Stimulated activated CD4-positive, alpha-beta T cell treated with anti-CD3 and anti-CD28 coated beads, Interleukin-1b, Interleukin-23, amount 100 ng/mL, for 24 hours (primary cell): Measurements from ENCODE around the gene NUP50.
A peak's percentile ranks its signal among the peaks of the same experiment; 100 is the strongest.

ENCODE experiments used
- DNase-seq, 4 experiments: peaks; one replicate each; pipeline ENCODE4 v3.0.0-alpha.2; 2020; ENCODE audit warnings: low read depth in 4 of 4, low spot score in 1 of 4

Gene NUP50

GRCh38 chr22:45163451-45164269 is at the start of gene NUP50:
Gene NUP50, plus strand, starts transcription at chr22:45163925. Its CDS starts 4,253 bp downstream, at chr22:45168178.
- DNase-seq: peak; percentile 87 to 93 (median 90)

GRCh38 chr22:45120440-45120839 is 43.3 kb upstream of the NUP50 start:
- DNase-seq: no peak

GRCh38 chr22:45120931-45121330 is 42.8 kb upstream of the NUP50 start:
- no peak for DNase-seq

GRCh38 chr22:45124176-45124847 is 39.4 kb upstream of the NUP50 start:
- no peak for DNase-seq

- no peak for DNase-seq
Observed at GRCh38 chr22:45125188-45125587, 38.5 kb upstream of the NUP50 start.

GRCh38 chr22:45127866-45128265 is 35.9 kb upstream of the NUP50 start:
- no peak for DNase-seq

GRCh38 chr22:45129703-45130524 is 33.8 kb upstream of the NUP50 start:
- DNase-seq: peak in 2 of 4 experiments; percentile 1 to 20

GRCh38 chr22:45130891-45131290 is 32.8 kb upstream of the NUP50 start:
- DNase-seq: no peak

- DNase-seq: no peak
Observed at GRCh38 chr22:45131749-45132148, 32.0 kb upstream of the NUP50 start.

GRCh38 chr22:45134313-45134712 is 29.4 kb upstream of the NUP50 start:
- no peak for DNase-seq

GRCh38 chr22:45136594-45136993 is 27.1 kb upstream of the NUP50 start:
- DNase-seq: no peak

GRCh38 chr22:45139693-45140092 is 24.0 kb upstream of the NUP50 start:
- no peak for DNase-seq

GRCh38 chr22:45142376-45142775 is 21.3 kb upstream of the NUP50 start:
- no peak for DNase-seq

GRCh38 chr22:45144916-45145315 is 18.8 kb upstream of the NUP50 start:
- DNase-seq: no peak

GRCh38 chr22:45149671-45150070 is 14.1 kb upstream of the NUP50 start:
- DNase-seq: no peak

- no peak for DNase-seq
Observed at GRCh38 chr22:45150139-45150538, 13.6 kb upstream of the NUP50 start.

- no peak for DNase-seq
Observed at GRCh38 chr22:45151503-45151902, 12.2 kb upstream of the NUP50 start.

- no peak for DNase-seq
Observed at GRCh38 chr22:45154383-45154782, 9.3 kb upstream of the NUP50 start.

- no peak for DNase-seq
Observed at GRCh38 chr22:45155050-45155840, 8.5 kb upstream of the NUP50 start.

GRCh38 chr22:45157907-45158306 is 5.8 kb upstream of the NUP50 start:
- no peak for DNase-seq
